H1 (cell line): ENCODE results near the gene MAF. TPM values are rescaled to one million over a fixed set of nuclear protein-coding genes. Genes with fewer than 3 reads are reported as not detected.

Experiments used
- CTCF ChIA-PET: fragments of 300-600 bp; sonication (Branson Sonifier 250); formaldehyde crosslinking; loops from one replicate; lab custom pipeline; 2021; ENCODE audit not compliant: partially characterized antibody; lab: Charles Lee
- POLR2A ChIA-PET: fragments of 300-600 bp; sonication (Branson Sonifier 250); formaldehyde crosslinking; loops from one replicate; lab custom pipeline; 2021; ENCODE audit warnings: inconsistent platforms; ENCODE audit not compliant: partially characterized antibody; lab: Charles Lee
- DNase-seq, 2 experiments: peaks; one replicate each; pipeline versions ENCODE4 v3.0.0 to v3.0.0-alpha.2; 2010 to 2022; ENCODE audit warnings: low spot score in 2 of 2, low read depth in 1 of 2, mixed read lengths in 1 of 2
- FAIRE-seq: peaks from 2 replicates; lab custom pipeline; 2011; peaks lifted over from hg19 to GRCh38; lab: Jason Lieb, UNC
- H2AFZ ChIP-seq: 2 replicates; pipeline ENCODE4 v1.8.1; 2012; ENCODE audit warnings: low read length, inconsistent platforms
- H2AK5ac ChIP-seq: 2 replicates; pipeline ENCODE4 v1.6.1; 2013; ENCODE audit warnings: low read depth, low read length
- H2BK120ac ChIP-seq: replicated peaks from 2 replicates; pipeline ENCODE3; 2013; ENCODE audit warnings: low read depth, low read length, inconsistent platforms
- H2BK12ac ChIP-seq: 2 replicates; pipeline ENCODE4 v1.6.1; 2013; ENCODE audit warnings: low read depth, low read length
- H2BK15ac ChIP-seq: 2 replicates; pipeline ENCODE4 v1.6.1; 2013; ENCODE audit warnings: low read length
- H2BK20ac ChIP-seq: 2 replicates; pipeline ENCODE4 v1.6.1; 2013; ENCODE audit warnings: low read length
- H2BK5ac ChIP-seq: 2 replicates; pipeline ENCODE4 v1.6.1; 2013; ENCODE audit warnings: low read depth, low read length
- H3K14ac ChIP-seq: 2 replicates; pipeline ENCODE4 v1.6.1; 2013; ENCODE audit warnings: inconsistent platforms; ENCODE audit not compliant: insufficient read length
- H3K18ac ChIP-seq: 2 replicates; pipeline ENCODE4 v1.6.1; 2013; ENCODE audit warnings: low read length; ENCODE audit errors: extremely low read depth
- H3K23ac ChIP-seq: 2 replicates; pipeline ENCODE4 v1.6.1; 2013; ENCODE audit warnings: inconsistent platforms; ENCODE audit not compliant: insufficient read length
- H3K23me2 ChIP-seq: 2 replicates; pipeline ENCODE4 v1.6.1; 2013; ENCODE audit warnings: low read depth, low read length
- H3K27ac ChIP-seq: 2 replicates; pipeline ENCODE4 v1.6.1; 2011; ENCODE audit warnings: low read depth, low read length, inconsistent platforms
- H3K27me3 ChIP-seq, 4 experiments: replicated peaks in 1 of 4; 1 replicate in 1 of 4; 2 replicates in 3 of 4; pipeline versions ENCODE4 v1.6.1 to v1.8.1; 2011 to 2013; ENCODE audit warnings: low read length in 3 of 4, mild to moderate bottlenecking in 3 of 4, inconsistent platforms in 2 of 4, mixed read lengths in 2 of 4, moderate library complexity in 1 of 4; ENCODE audit not compliant: control insufficient read depth in 3 of 4, insufficient read depth in 3 of 4; ENCODE audit errors: extremely low read depth in 1 of 4
- H3K36me3 ChIP-seq, 4 experiments: 2 replicates each; pipeline versions ENCODE4 v1.6.1 to v1.8.1; 2011 to 2013; ENCODE audit warnings: mild to moderate bottlenecking in 4 of 4, low read length in 3 of 4, moderate library complexity in 2 of 4, control low read depth in 1 of 4, inconsistent platforms in 1 of 4; ENCODE audit not compliant: insufficient read depth in 4 of 4, control insufficient read depth in 2 of 4
- H3K4ac ChIP-seq: replicated peaks from 2 replicates; pipeline ENCODE3; 2013; ENCODE audit warnings: low read length, low read depth, mixed read lengths, inconsistent platforms; ENCODE audit not compliant: insufficient read length
- H3K4me1 ChIP-seq, 4 experiments: replicated peaks in 1 of 4; 1 replicate in 1 of 4; 2 replicates in 3 of 4; pipeline versions ENCODE4 v1.6.1 to v1.8.1; 2011 to 2013; ENCODE audit warnings: low read length in 3 of 4, inconsistent platforms in 2 of 4, mixed read lengths in 1 of 4; ENCODE audit not compliant: insufficient read depth in 4 of 4, control insufficient read depth in 3 of 4
- H3K4me2 ChIP-seq, 2 experiments: 2 replicates each; pipeline versions ENCODE4 v1.6.1 to v1.8.1; 2011 to 2013; ENCODE audit warnings: low read depth in 2 of 2, low read length in 2 of 2, control low read depth in 1 of 2, inconsistent platforms in 1 of 2, mild to moderate bottlenecking in 1 of 2; ENCODE audit not compliant: insufficient read depth in 1 of 2
- H3K4me3 ChIP-seq, 4 experiments: fragments of 200-600, 300-600 bp in 1 of 4; sonication (generic), shearing (Covaris generic), sonication (Bioruptor Twin) in 1 of 4; 2 replicates each; pipeline versions ENCODE4 v1.5.1 to v1.8.1; 2011 to 2016; ENCODE audit warnings: low read length in 4 of 4, low read depth in 3 of 4, control low read depth in 2 of 4, inconsistent platforms in 2 of 4, mild to moderate bottlenecking in 2 of 4, mixed read lengths in 1 of 4, moderate library complexity in 1 of 4; ENCODE audit not compliant: insufficient read depth in 2 of 4; ENCODE audit errors: extremely low read depth in 1 of 4
- H3K56ac ChIP-seq: replicated peaks from 2 replicates; pipeline ENCODE3; 2013; ENCODE audit warnings: low read depth, mild to moderate bottlenecking, mixed read lengths, low read length, inconsistent platforms; ENCODE audit not compliant: insufficient read length
- H3K79me1 ChIP-seq: 2 replicates; pipeline ENCODE4 v1.6.1; 2013; ENCODE audit warnings: low read depth, low read length, control low read depth
- H3K79me2 ChIP-seq, 2 experiments: 2 replicates each; pipeline versions ENCODE4 v1.6.1 to v1.8.1; 2012 to 2013; ENCODE audit warnings: low read length in 2 of 2, mild to moderate bottlenecking in 2 of 2, inconsistent platforms in 1 of 2; ENCODE audit not compliant: insufficient read depth in 2 of 2, control insufficient read depth in 1 of 2
- H3K9ac ChIP-seq, 4 experiments: replicated peaks in 1 of 4; 1 replicate in 1 of 4; 2 replicates in 3 of 4; pipeline versions ENCODE4 v1.6.1 to v1.8.1; 2011 to 2013; ENCODE audit warnings: low read depth in 3 of 4, low read length in 3 of 4, control low read depth in 2 of 4, mild to moderate bottlenecking in 2 of 4, moderate library complexity in 2 of 4, inconsistent platforms in 1 of 4; ENCODE audit errors: extremely low read depth in 1 of 4
- H3K9me3 ChIP-seq, 2 experiments: 2 replicates each; pipeline versions ENCODE4 v1.6.1 to v1.8.1; 2012 to 2013; ENCODE audit warnings: mild to moderate bottlenecking in 2 of 2, moderate library complexity in 2 of 2, control low read depth in 1 of 2, inconsistent platforms in 1 of 2, low read depth in 1 of 2, low read length in 1 of 2, mixed read lengths in 1 of 2; ENCODE audit not compliant: insufficient read depth in 2 of 2
- H4K20me1 ChIP-seq, 2 experiments: replicated peaks in 1 of 2; 2 replicates each; pipeline versions ENCODE3 to v1.8.1; 2011 to 2013; ENCODE audit warnings: inconsistent platforms in 2 of 2, low read length in 2 of 2, mild to moderate bottlenecking in 1 of 2; ENCODE audit not compliant: insufficient read depth in 2 of 2, control insufficient read depth in 1 of 2
- H4K5ac ChIP-seq: 2 replicates; pipeline ENCODE4 v1.6.1; 2013; ENCODE audit warnings: low read length, low read depth, mixed read lengths, inconsistent platforms; ENCODE audit not compliant: insufficient read length
- H4K8ac ChIP-seq: 2 replicates; pipeline ENCODE4 v1.8.0; 2013; ENCODE audit warnings: mild to moderate bottlenecking, moderate library complexity, low read length, inconsistent platforms; ENCODE audit not compliant: insufficient read depth; ENCODE audit errors: extremely low read depth
- H4K91ac ChIP-seq: replicated peaks from 2 replicates; pipeline ENCODE3; 2013; ENCODE audit warnings: low read length, mixed read lengths, inconsistent platforms; ENCODE audit not compliant: insufficient read length
- ASH2L ChIP-seq: fragments of 200-600, 300-600 bp; sonication (generic); IDR thresholded peaks from one replicate; pipeline ENCODE4 v1.7.1; 2017; ENCODE audit warnings: low read length
- BACH1 ChIP-seq: IDR thresholded peaks from 2 replicates; pipeline ENCODE4 v1.6.1; 2012; ENCODE audit warnings: low read length, improper control_type of control experiment
- EP300 ChIP-seq, 2 experiments: IDR thresholded peaks; 1 replicate in 1 of 2; 2 replicates in 1 of 2; pipeline ENCODE4 v1.6.1; 2011 to 2012; ENCODE audit warnings: low read depth in 2 of 2, low read length in 2 of 2, mild to moderate bottlenecking in 2 of 2, borderline replicate concordance in 1 of 2, inconsistent platforms in 1 of 2, moderate library complexity in 1 of 2
- JUN ChIP-seq: IDR thresholded peaks from 2 replicates; pipeline ENCODE4 v1.6.1; 2011; ENCODE audit warnings: low read depth, mild to moderate bottlenecking, improper control_type of control experiment, low read length
- KDM4A ChIP-seq: IDR thresholded peaks from one replicate; pipeline ENCODE4 v1.7.1; 2012; ENCODE audit warnings: low read depth, mild to moderate bottlenecking, moderate library complexity, low read length, inconsistent platforms; ENCODE audit not compliant: severe bottlenecking
- NANOG ChIP-seq: IDR thresholded peaks from 2 replicates; pipeline ENCODE4 v1.6.1; 2011; ENCODE audit warnings: low read length, low read depth, mild to moderate bottlenecking, inconsistent platforms; ENCODE audit not compliant: insufficient read depth, poor library complexity, severe bottlenecking
- POU5F1 ChIP-seq: IDR thresholded peaks from 2 replicates; pipeline ENCODE4 v1.6.1; 2011; ENCODE audit warnings: low read depth, mild to moderate bottlenecking, low read length, moderate library complexity
- SAP30 ChIP-seq: fragments of 300-600 bp; sonication (generic); IDR thresholded peaks from 2 replicates; pipeline ENCODE4 v1.7.1; 2012; ENCODE audit warnings: low read length, moderate library complexity, mild to moderate bottlenecking, inconsistent platforms; ENCODE audit not compliant: insufficient read depth, insufficient replicate concordance
- WGBS, 2 experiments: shearing (Covaris generic) in 1 of 2; methylation state at CpG; one replicate each; pipeline versions ENCODE4 v1.1.6 to v1.1.7; 2013 to 2015; ENCODE audit warnings: low lambda C conversion rate in 2 of 2, mixed read lengths in 2 of 2, inconsistent platforms in 1 of 2, low coverage in 1 of 2, missing lambda C conversion rate in 1 of 2; ENCODE audit not compliant: insufficient replicate concordance in 2 of 2, insufficient coverage in 1 of 2, insufficient read length in 1 of 2; ENCODE audit errors: extremely low coverage in 1 of 2, missing lambda C conversion rate in 1 of 2; 5-methylcytosine and 5-hydroxymethylcytosine counted together
- polyA plus RNA-seq, 7 experiments: library from polyadenylated mRNA; depleted of rRNA in 3 of 7; stranded (reverse) in 5 of 7; unstranded in 2 of 7; fragments of >200 nt in 5 of 7; fragments of 200-250 nt in 2 of 7; gene quantifications; 1 replicate in 5 of 7; 2 replicates in 1 of 7; 4 replicates in 1 of 7; pipeline versions ENCODE4 v1.2.1 to v1.2.3, GENCODE V29; 2011 to 2013; ENCODE audit warnings: missing spikeins in 2 of 7, mixed read lengths in 2 of 7
- total RNA-seq: library from RNA; stranded (reverse); fragmentation: NEBNext Ultra II Directional; extraction: Animal tissue kit (Norgen Biotek cat#: 25700); gene quantifications from 2 replicates; pipeline ENCODE4 v1.2.1, GENCODE V29; 2021

The MAF gene
- total and polyA plus RNA-seq, 2 of the 8 experiments (the other 6 are each of a cell fraction or from before 2014, with no cell fraction given), result 1.3 to 2.7 TPM

DNA sequence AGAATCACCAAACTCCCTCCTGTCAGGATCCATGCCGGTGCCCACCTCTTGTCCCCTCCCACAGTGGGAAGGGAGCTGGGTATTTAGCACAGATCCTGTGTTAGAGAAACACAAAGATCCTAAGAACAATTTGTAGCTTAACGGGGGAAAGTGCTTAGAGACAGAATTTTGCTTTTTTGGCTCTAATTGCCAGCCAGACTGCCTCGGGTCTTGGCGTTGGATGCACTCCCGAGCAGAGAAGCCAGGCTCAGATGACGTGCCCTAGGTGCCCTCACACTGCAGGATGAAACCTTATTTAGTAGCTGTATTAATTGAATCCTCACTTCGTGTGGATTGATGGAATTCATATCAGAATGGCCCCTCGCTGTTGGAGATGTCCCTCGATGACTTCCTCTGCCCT, 22.5 kb upstream of the MAF start:
- Histone ChIP-seq H2AFZ (0 out of 2 replicates have a peak overlapping the region, but pooled peaks have one; percentile 6), H3K9me3 (no peaks in the 10 kb centered on the region), H3K4me2 (no peak overlapping the region), H2BK15ac (no peak overlapping the region), H2BK5ac (no peak overlapping the region), H3K27ac (no peak overlapping the region), H3K4ac (no peak overlapping the region), H3K36me3 (no peaks in the 10 kb centered on the region), H3K27me3 (no peaks in the 10 kb centered on the region), H3K23me2 (no peaks in the 10 kb centered on the region), H3K4me3 (no peak overlapping the region), H4K20me1 (no peaks in the 10 kb centered on the region), H2BK20ac (no peak overlapping the region), H2AK5ac (no peak overlapping the region), H4K5ac (no peak overlapping the region), H2BK120ac (no peak overlapping the region), H4K91ac (no peak overlapping the region), H3K14ac (no peak overlapping the region), H2BK12ac (no peak overlapping the region), H3K79me1 (no peaks in the 10 kb centered on the region), H3K23ac (no peak overlapping the region), H3K56ac (no peak overlapping the region), H3K4me1 (no peaks in the 10 kb centered on the region), H3K9ac (no peak overlapping the region), H4K8ac (no peak overlapping the region), H3K18ac (no peak overlapping the region), H3K79me2 (no peaks in the 10 kb centered on the region)
- ChIA-PET POLR2A (interaction anchor here (0.6 kb wide), 1 partner anchor 243 kb away, joined by 3 read pairs; no protein-coding TSS in a partner anchor), CTCF (interaction anchor here (0.8 kb wide), 1 partner anchor 35 kb away, joined by 3 read pairs; no protein-coding TSS in a partner anchor)
- FAIRE-seq (no peak), DNase-seq (no peak)
- 91% methylated on average over 9 of the region's 9 CpGs; no CpG with 5 or more reads in 1 of the 2 experiments for WGBS, 2 experiments
- TF ChIP-seq JUN (no peak), KDM4A (no peak), BACH1 (no peak), SAP30 (no peak), EP300 (IDR thresholded peaks at IDR 0.05; ENCODE audit: borderline replicate concordance in 1 of 2, low read depth in 2 of 2, low read length in 2 of 2) (no peak), POU5F1 (no peak), NANOG (no peak), ASH2L (no peak)
